Trophoblast cell (in vitro differentiated cells and primary cell): Measurements from ENCODE around the gene SHC1.

ENCODE experiments used
- DNase-seq, 2 donors: peaks; one replicate each; pipeline ENCODE4 v3.0.0-alpha.2; 2016
- H2AFZ ChIP-seq: 2 replicates; pipeline ENCODE4 v1.6.1; 2013; ENCODE audit warnings: low read length, moderate library complexity, mild to moderate bottlenecking; ENCODE audit not compliant: insufficient read depth, poor library complexity
- H2AK5ac ChIP-seq: 2 replicates; pipeline ENCODE4 v1.6.1; 2013; ENCODE audit warnings: mild to moderate bottlenecking, low read length
- H2BK120ac ChIP-seq: 2 replicates; pipeline ENCODE4 v1.6.1; 2013; ENCODE audit warnings: low read length, mild to moderate bottlenecking, moderate library complexity; ENCODE audit not compliant: insufficient read depth, poor library complexity
- H2BK12ac ChIP-seq: 2 replicates; pipeline ENCODE4 v1.6.1; 2013; ENCODE audit warnings: mild to moderate bottlenecking, low read length, moderate library complexity
- H2BK5ac ChIP-seq: 2 replicates; pipeline ENCODE4 v1.6.1; 2013; ENCODE audit warnings: low read length, low read depth, moderate library complexity, mild to moderate bottlenecking; ENCODE audit not compliant: poor library complexity
- H3K14ac ChIP-seq: 2 replicates; pipeline ENCODE4 v1.6.1; 2013; ENCODE audit warnings: mild to moderate bottlenecking, low read length
- H3K18ac ChIP-seq: 2 replicates; pipeline ENCODE4 v1.6.1; 2013; ENCODE audit warnings: mild to moderate bottlenecking, low read length
- H3K23ac ChIP-seq: 2 replicates; pipeline ENCODE4 v1.6.1; 2013; ENCODE audit warnings: low read length
- H3K27ac ChIP-seq: 2 replicates; pipeline ENCODE4 v1.5.1; 2013; ENCODE audit warnings: low read depth, mild to moderate bottlenecking, inconsistent platforms, low read length, moderate library complexity
- H3K27me3 ChIP-seq: 2 replicates; pipeline ENCODE4 v1.6.1; 2013; ENCODE audit warnings: inconsistent platforms, mild to moderate bottlenecking, low read length, moderate library complexity; ENCODE audit not compliant: insufficient read depth
- H3K36me3 ChIP-seq, 2 experiments: 1 replicate in 1 of 2; 2 replicates in 1 of 2; pipeline ENCODE4 v1.6.1; 2013; ENCODE audit warnings: low read length in 2 of 2, mild to moderate bottlenecking in 2 of 2, moderate library complexity in 1 of 2; ENCODE audit not compliant: insufficient read depth in 2 of 2, control insufficient read depth in 1 of 2
- H3K4ac ChIP-seq: 2 replicates; pipeline ENCODE4 v1.6.1; 2013; ENCODE audit warnings: low read depth, mild to moderate bottlenecking, low read length, moderate library complexity
- H3K4me1 ChIP-seq, 2 experiments: 1 replicate in 1 of 2; 2 replicates in 1 of 2; pipeline ENCODE4 v1.6.1; 2013; ENCODE audit warnings: low read length in 2 of 2, mild to moderate bottlenecking in 2 of 2, moderate library complexity in 1 of 2; ENCODE audit not compliant: insufficient read depth in 2 of 2, control insufficient read depth in 1 of 2
- H3K4me2 ChIP-seq: 2 replicates; pipeline ENCODE4 v1.6.1; 2013; ENCODE audit warnings: inconsistent platforms, mild to moderate bottlenecking, low read length, moderate library complexity
- H3K4me3 ChIP-seq: 2 replicates; pipeline ENCODE4 v1.5.1; 2013; ENCODE audit warnings: mild to moderate bottlenecking, low read depth, low read length, inconsistent platforms
- H3K79me1 ChIP-seq: one replicate; pipeline ENCODE4 v1.6.1; 2013; ENCODE audit warnings: low read length
- H3K79me2 ChIP-seq: 2 replicates; pipeline ENCODE4 v1.6.1; 2013; ENCODE audit warnings: low read length, mild to moderate bottlenecking; ENCODE audit not compliant: control insufficient read depth, insufficient read depth, poor library complexity
- H3K9ac ChIP-seq: 2 replicates; pipeline ENCODE4 v1.6.1; 2013; ENCODE audit warnings: mild to moderate bottlenecking, low read length
- H3K9me3 ChIP-seq: 2 replicates; pipeline ENCODE4 v1.6.1; 2013; ENCODE audit warnings: low read depth, mild to moderate bottlenecking, control low read depth, inconsistent platforms, low read length; ENCODE audit not compliant: insufficient read depth
- H4K12ac ChIP-seq: 2 replicates; pipeline ENCODE4 v1.6.1; 2013; ENCODE audit warnings: low read depth, mild to moderate bottlenecking, low read length, moderate library complexity
- H4K8ac ChIP-seq: 2 replicates; pipeline ENCODE4 v1.6.1; 2013; ENCODE audit warnings: low read depth, mild to moderate bottlenecking, low read length, moderate library complexity
- H4K91ac ChIP-seq: one replicate; pipeline ENCODE4 v1.6.1; 2013; ENCODE audit warnings: low read depth, mild to moderate bottlenecking, low read length, moderate library complexity
- WGBS: extraction: QIAGEN DNeasy Blood & Tissue Kit; methylation state at CpG from one replicate; pipeline ENCODE4 v1.1.7; 2013; ENCODE audit warnings: missing lambda C conversion rate; ENCODE audit not compliant: insufficient read length, insufficient coverage; ENCODE audit errors: extremely low coverage; 5-methylcytosine and 5-hydroxymethylcytosine counted together

The SHC1 gene

DNA sequence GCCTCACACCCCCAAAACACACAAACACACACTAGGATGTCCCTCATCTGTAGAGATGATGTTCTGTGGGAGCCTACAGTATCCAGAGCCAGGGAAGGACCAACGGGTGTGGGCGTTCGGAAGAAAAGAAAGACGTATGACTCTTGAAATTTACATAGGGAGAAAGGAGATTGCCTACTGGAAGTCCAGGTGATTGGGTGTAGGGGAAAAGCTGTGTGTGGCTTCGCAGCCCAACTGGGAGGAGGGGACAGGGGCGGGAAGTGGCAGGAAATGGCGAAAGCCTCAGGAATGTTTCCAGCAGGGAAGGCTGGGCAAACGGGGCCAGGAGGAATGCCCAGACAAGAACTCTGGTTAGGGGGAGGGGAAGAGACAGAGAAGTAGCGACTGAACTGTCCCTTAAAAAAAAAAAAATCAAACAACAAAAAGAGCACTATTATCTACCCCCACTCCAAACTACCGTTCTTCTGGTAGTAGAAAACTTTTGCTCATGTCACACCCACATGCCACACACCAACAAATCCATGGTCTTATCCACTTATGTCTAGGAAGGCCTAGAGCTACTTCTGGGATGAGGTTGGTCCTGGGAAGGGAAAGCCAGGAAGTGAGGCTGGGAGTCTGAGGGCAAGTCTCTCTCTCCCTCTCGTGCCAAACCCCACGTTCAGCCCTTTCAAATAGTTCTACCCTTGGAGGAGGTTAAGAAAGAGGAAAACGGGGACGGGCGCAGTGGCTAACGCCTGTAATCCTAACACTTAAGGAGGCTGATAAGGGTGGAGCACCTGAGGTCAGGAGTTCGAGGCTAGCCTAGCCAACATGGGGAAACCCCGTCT lies 2.2 kb upstream of the SHC1 start:
- WGBS: no CpG with 5 or more reads among the region's 18 CpGs
- H4K12ac ChIP-seq: peak overlapping the region; percentile 97
- peaks cover 37% of the 10 kb centered on the region for H3K79me1 ChIP-seq
- H2AK5ac ChIP-seq: peak overlapping the region; percentile 91
- H3K4ac ChIP-seq: peak overlapping the region; percentile 97
- H3K4me3 ChIP-seq: no peak overlapping the region
- H3K9ac ChIP-seq: peak overlapping the region; percentile 75
- H2AFZ ChIP-seq: no peak overlapping the region
- no peaks in the 10 kb centered on the region for H3K27me3 ChIP-seq
- peak overlapping the region; percentile 77 for H2BK12ac ChIP-seq
- H3K36me3 ChIP-seq: peaks cover 8 to 15% of the 10 kb centered on the region in 2 experiments
- peak overlapping the region; percentile 100 for H3K27ac ChIP-seq
- peak; percentile 92 to 95 for DNase-seq
- peak overlapping the region; percentile 97 for H3K14ac ChIP-seq
- no peaks in the 10 kb centered on the region for H3K9me3 ChIP-seq
- H3K4me2 ChIP-seq: peak overlapping the region; percentile 71
- peak overlapping the region; percentile 99 for H2BK5ac ChIP-seq
- peaks cover 31% of the 10 kb centered on the region for H3K79me2 ChIP-seq
- peak overlapping the region; percentile 98 for H4K91ac ChIP-seq
- peak overlapping the region; percentile 96 for H3K18ac ChIP-seq
- no peak overlapping the region for H3K23ac ChIP-seq
- H2BK120ac ChIP-seq: peak overlapping the region; percentile 97
- peaks cover 36 to 42% of the 10 kb centered on the region in 2 experiments for H3K4me1 ChIP-seq
- H4K8ac ChIP-seq: peak overlapping the region; percentile 97

GRCh38 chr1:154972213-154972516 lies 1.6 kb upstream of the SHC1 start:
- peaks cover 39 to 47% of the 10 kb centered on the region in 2 experiments for H3K4me1 ChIP-seq
- no peak overlapping the region for H3K9ac ChIP-seq
- H3K23ac ChIP-seq: no peak overlapping the region
- peak overlapping the region; percentile 100 for H3K27ac ChIP-seq
- no CpG with 5 or more reads among the region's 3 CpGs for WGBS
- peak overlapping the region; percentile 26 for H2AK5ac ChIP-seq
- H3K9me3 ChIP-seq: peaks cover 2% of the 10 kb centered on the region
- H3K4me3 ChIP-seq: no peak overlapping the region
- peak overlapping the region; percentile 71 for H3K4me2 ChIP-seq
- H3K27me3 ChIP-seq: no peaks in the 10 kb centered on the region
- H4K91ac ChIP-seq: peak overlapping the region; percentile 87
- H2BK12ac ChIP-seq: peak overlapping the region; percentile 62
- peak overlapping the region; percentile 80 for H2BK120ac ChIP-seq
- peak overlapping the region; percentile 58 for H4K8ac ChIP-seq
- H2AFZ ChIP-seq: no peak overlapping the region
- H2BK5ac ChIP-seq: peak overlapping the region; percentile 92
- H3K4ac ChIP-seq: peak overlapping the region; percentile 64
- peaks cover 14 to 20% of the 10 kb centered on the region in 2 experiments for H3K36me3 ChIP-seq
- H3K79me1 ChIP-seq: peaks cover 38% of the 10 kb centered on the region
- H4K12ac ChIP-seq: no peak overlapping the region
- peaks cover 31% of the 10 kb centered on the region for H3K79me2 ChIP-seq
- peak in 1 of 2 donors; percentile 76 for DNase-seq
- H3K18ac ChIP-seq: peak overlapping the region; percentile 88
- H3K14ac ChIP-seq: peak overlapping the region; percentile 89

DNA sequence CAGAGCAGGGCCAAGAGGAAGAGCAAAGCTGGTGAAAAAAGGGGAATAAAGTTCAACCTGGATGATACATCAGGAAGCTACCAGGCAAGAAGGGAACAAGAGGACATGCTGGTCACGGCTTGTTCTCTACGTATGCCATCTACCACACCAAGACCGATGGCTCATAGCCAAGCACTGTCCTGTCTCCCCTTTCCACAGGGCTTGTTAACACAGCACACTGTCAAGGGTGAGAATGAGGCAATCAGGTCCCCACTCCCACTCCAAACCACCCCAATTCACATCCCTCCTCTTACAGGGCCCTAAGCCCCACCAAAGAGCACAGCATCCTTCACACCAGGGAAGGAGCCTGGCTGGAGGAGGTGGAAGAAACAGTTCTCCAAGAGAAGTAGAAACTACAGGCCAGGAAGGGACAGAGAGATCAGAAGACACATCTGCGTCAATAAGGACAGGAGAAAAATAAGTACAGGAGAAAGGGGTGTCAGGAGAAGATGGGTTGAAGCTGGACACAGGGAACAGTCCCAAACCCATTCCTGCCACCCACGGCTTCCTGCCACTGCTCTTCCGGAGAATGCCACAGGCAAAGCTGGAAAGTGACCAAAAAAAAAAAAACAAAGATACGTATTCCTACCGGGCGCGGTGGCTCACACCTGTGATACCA lies 923 bp upstream of the SHC1 start:
- H4K91ac ChIP-seq: peak overlapping the region; percentile 51
- WGBS: no CpG with 5 or more reads among the region's 10 CpGs

DNA sequence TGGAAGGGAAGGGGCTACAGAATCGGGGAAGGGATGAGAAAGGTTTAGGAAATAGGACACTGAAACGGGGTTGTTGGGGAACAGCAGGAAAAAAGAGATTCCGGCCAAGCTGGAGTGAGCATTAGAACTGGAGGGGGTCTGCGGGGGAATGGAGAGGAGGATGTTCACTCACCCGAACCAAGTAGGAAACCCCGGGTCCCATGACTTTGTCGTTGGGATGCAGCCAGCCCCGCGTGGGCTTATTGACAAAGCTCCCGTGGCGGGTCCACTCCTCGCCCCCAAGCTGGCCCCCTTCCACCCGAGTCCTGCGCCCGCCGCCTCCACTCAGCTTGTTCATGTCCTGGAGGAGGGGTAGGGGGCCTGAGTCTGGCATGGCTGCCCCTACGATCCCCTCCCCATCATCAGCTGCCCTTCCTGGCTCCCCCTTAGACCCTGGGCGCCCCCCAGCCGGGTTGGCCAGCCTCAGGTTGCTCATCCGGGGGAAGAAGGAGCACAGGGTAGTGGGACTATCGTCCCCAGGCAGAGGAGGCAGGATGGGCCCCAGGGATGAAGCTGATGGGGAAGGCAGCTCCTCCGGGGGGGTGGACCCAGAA lies 591 bp downstream of the SHC1 start:
- Histone ChIP-seq H3K27ac (peak overlapping the region; percentile 35), H2BK120ac (peak overlapping the region; percentile 54), H2BK12ac (peak overlapping the region; percentile 37), H2AK5ac (peak overlapping the region; percentile 33), H3K23ac (no peak overlapping the region), H2AFZ (peak overlapping the region; percentile 8), H3K4me1 (peaks cover 39 to 47% of the 10 kb centered on the region in 2 experiments), H3K14ac (peak overlapping the region; percentile 78), H4K91ac (peak overlapping the region; percentile 82), H3K36me3 (peaks cover 35 to 38% of the 10 kb centered on the region in 2 experiments), H4K8ac (peak overlapping the region; percentile 73), H4K12ac (peak overlapping the region; percentile 33), H2BK5ac (peak overlapping the region; percentile 42), H3K27me3 (no peaks in the 10 kb centered on the region), H3K9me3 (peaks cover 2% of the 10 kb centered on the region), H3K79me2 (peaks cover 24% of the 10 kb centered on the region), H3K4me3 (peak overlapping the region; percentile 49), H3K4me2 (peak overlapping the region; percentile 79), H3K79me1 (peaks cover 32% of the 10 kb centered on the region), H3K9ac (peak overlapping the region; percentile 76), H3K4ac (peak overlapping the region; percentile 80), H3K18ac (peak overlapping the region; percentile 85)
- no peak for DNase-seq
- no CpG with 5 or more reads among the region's 22 CpGs for WGBS

More for the DNA sequence above, 923 bp upstream of the SHC1 start:
- Histone ChIP-seq H3K9ac (no peak overlapping the region), H2BK5ac (peak overlapping the region; percentile 83), H3K4me1 (peaks cover 39 to 47% of the 10 kb centered on the region in 2 experiments), H2AK5ac (peak overlapping the region; percentile 11), H4K12ac (peak overlapping the region; percentile 7), H3K27me3 (no peaks in the 10 kb centered on the region), H3K36me3 (peaks cover 21 to 26% of the 10 kb centered on the region in 2 experiments), H2BK12ac (peak overlapping the region; percentile 16), H2AFZ (peak overlapping the region; percentile 2), H3K4me3 (no peak overlapping the region), H3K79me2 (peaks cover 31% of the 10 kb centered on the region), H3K14ac (peak overlapping the region; percentile 14), H3K18ac (peak overlapping the region; percentile 7), H3K4ac (peak overlapping the region; percentile 46), H4K8ac (peak overlapping the region; percentile 3), H2BK120ac (peak overlapping the region; percentile 24), H3K23ac (no peak overlapping the region), H3K4me2 (peak overlapping the region; percentile 56), H3K9me3 (peaks cover 2% of the 10 kb centered on the region), H3K27ac (peak overlapping the region; percentile 100), H3K79me1 (peaks cover 38% of the 10 kb centered on the region)
- DNase-seq: peak; percentile 59 to 66
